ENCODE data around the gene TMEM239.
"Not testable (repeated sequence)": the region's sequence is repeated elsewhere in the genome, so short reads cannot be mapped to it uniquely, and the experiment has no call there.

The TMEM239 gene

DNA sequence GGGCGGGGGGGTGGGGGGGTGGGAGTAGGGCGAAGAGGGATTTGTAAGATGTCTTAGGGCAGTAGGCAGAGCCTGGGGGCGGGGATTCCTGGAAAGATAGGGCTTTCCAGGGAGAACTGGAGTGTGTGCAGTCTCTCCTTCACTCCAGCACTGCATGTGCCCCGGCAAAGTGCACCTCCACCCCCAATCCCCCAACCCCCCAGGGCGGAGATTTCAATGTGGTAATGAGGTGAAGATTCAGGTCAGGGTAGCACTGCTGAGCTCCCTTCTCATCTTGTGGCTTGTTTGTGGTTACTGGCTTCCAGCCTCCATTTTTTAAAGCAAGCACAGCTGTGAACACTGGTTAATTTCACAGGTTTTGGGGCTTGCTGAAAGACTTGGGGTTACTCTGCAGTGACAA is 5.9 kb downstream of the TMEM239 start:
- FAIRE-seq: no peak

DNA sequence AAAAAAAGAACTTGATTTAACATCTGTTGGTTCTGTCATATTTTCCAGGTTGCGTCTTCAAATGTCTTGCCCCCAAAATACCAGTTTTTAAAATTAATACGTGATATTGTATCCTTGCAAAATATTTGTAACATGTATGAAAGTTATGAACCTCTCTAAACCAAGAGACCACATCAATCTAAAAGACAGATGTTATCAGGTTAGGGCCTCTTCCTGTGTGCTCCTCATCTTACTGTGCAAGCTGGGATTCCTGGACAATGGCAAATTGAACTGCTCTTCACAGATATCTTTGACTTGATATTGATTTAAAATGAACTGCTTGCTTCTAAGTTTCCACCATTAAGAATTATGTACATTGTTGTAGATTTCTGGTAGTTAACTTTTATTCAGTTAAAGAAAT is 9.6 kb downstream of the TMEM239 start:
- no peak for FAIRE-seq

DNA sequence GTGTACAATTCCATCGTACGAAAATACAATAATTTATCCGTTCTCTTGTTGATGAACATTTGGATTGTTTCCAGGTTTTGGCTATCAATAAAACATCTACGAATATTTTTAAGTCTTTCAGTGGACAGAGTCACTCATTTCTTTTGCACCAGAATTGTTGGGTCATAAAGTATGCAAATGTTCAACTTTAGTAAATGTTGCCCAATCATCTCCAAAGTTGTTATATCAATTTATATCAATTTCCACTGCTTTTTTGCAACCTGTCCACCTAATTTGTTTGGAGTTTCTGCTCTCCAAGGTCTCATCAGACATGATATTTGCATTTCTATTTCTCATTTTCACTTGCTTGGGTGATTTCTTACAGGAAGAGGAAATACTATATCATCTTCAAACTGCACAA is 10.5 kb downstream of the TMEM239 start:
- FAIRE-seq: no peak

DNA sequence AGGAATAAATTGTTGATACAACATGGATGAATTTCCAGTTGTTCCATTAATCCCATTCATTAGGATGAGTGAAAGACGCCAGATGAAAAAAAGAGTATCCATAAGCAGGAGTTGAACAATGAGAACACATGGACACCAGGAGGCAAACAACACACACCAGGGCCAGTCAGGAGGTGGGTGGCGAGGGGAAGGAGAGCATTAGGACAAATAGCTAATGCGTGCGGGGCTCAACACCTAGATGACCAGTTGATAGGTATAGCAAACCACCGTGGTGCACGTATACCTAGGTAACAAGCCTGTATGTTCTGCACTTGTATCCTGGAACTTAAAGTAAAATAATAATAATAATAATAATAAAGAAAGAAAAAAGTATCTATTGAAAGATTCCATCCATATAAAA is 13.2 kb downstream of the TMEM239 start:
- FAIRE-seq: no peak

DNA sequence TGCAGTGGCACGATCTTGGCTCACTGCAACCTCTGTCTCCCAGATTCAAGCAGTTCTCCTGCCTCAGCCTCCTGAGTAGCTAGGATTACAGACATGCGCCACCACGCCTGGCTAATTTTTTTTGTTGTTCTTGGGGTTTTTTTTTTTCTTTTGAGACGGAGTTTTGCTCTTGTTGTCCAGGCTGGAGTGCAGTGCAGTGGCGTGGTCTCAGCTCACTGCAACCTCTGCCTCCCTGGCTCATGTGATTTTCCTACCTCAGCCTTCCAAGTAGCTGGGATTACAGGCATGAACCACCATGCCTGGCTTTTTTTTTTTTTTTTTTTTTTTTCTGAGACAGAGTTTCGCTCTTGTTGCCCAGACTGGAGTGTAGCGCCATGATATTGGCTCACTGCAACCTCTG is 15.0 kb downstream of the TMEM239 start:
- not testable (repeated sequence) for FAIRE-seq

DNA sequence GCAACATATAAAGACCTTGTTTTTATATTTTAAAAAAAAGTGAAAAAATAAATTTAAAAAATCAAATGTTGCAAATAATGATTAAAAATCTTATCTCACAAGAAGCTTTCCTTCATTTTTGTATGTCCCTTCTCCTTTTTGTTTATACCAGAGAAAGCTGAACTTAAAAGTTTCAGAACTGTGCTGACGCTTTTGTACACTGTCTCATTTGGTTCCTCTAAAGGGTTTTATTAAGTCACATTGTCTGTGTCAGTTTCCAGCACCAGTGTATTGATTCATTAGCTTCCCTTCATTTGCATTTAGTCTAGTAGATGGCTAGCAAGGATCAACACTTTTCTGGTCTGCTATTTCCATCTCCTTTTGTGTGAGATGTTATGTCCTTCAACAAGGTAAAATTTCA is 17.6 kb downstream of the TMEM239 start:
- no peak for FAIRE-seq

DNA sequence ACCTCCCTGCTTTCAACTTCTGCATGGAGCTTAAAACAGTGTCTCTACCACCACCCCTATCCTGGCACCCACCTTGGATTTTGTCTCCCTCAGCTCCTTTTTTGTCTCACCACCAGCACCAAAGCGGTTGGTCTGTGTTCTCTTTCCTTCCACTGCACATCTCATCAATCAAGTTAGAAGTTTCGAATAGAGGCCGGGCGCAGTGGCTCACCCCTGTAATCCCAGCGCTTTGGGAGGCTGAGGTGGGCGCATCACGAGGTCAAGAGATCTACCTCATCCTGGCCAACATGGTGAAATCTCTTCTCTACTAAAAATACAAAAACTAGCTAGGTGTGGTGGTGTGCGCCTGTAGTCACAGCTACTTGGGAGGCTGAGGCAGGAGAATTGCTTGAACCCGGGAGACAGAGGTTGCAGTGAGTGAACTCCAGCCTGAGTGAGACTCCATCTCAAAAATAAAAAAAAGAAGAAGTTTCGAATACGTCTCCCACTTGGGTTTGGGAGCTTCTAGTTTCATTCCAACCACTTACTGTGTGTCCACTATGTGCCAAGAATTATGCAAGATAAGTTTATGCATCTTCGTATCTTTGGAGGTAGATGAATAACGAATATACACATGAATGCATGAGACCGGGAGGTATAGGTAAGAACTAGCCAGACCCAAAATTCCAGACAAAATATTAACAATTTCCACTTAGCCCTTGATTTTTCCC is 18.4 kb downstream of the TMEM239 start:
- no peak for FAIRE-seq

DNA sequence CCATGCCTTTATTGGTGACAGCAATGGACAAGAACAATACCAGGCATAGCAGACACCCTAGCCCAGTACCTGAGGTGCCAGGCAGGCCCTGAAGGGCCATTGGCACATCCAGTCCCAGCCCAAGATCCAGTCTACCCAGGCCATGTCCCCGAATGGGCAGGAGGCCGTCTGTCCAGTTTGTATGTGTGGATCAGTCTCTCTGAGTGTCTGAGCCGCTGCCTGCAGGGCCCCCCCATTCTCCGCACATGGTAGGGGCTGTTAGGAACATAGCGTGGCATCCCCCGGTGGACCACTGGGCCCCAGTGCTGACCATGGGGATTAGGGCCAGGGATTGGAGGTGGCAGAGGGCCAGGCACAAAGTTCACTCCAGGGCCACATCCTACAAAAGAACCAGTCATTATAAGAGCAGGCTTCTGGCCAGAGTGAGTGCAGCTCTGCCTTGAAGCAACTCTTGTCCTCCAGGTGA is 19.2 kb downstream of the TMEM239 start:
- FAIRE-seq: no peak

DNA sequence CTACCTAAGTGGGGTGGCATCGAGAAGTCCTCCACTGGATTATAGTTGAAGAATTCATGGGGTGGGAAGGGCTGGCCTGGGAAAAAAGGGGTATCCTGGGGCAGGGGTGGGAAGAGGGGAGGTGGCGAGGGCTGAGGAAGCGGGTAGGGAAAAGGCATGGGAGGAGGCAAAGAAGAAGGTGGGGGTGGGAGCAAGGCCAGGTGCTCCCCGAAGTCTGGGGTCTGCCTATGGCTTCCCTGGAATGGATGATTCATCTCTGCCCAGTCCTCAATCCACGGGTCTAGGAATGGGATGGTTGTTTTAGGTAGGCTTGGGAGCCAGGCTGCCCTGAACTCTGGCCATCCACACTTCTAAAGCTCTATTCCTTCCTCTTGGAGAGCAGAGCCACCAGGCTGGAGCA is 19.9 kb downstream of the TMEM239 start:
- no peak for FAIRE-seq

DNA sequence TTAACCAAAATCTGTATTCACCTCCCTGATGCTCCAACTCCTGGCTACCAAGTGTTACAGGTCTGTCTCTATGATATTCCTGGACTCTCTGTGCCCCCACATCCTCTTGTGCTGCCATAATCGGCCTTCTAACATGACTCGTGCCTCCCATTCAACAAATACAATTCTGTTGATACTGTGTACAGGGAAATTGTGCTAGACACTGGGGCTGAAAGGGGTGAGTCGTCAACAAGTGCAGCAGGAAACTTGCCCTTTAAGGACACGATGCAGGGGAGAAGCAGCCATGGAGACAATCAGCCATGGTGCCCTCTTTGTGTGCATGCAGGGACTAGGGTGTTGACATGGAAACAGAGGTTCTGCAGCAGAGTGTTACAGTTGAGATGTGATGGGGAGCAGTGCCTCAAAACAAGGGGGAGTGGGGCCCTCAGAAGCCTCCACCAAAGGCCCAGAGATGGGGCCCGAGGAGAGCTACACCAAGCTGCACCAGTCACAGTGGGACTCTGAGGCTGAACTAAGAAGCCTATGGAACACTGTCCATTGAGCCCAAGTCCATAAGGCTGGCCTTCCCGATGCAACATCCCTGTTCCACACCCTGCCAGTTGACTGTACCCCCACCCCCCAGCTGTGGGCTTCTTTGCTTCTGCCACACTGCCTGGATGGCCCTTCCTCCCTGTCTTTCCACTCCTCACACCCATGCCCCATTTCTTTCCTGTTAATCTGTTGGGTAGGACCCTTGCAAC is 21.2 kb downstream of the TMEM239 start:
- FAIRE-seq: no peak

DNA sequence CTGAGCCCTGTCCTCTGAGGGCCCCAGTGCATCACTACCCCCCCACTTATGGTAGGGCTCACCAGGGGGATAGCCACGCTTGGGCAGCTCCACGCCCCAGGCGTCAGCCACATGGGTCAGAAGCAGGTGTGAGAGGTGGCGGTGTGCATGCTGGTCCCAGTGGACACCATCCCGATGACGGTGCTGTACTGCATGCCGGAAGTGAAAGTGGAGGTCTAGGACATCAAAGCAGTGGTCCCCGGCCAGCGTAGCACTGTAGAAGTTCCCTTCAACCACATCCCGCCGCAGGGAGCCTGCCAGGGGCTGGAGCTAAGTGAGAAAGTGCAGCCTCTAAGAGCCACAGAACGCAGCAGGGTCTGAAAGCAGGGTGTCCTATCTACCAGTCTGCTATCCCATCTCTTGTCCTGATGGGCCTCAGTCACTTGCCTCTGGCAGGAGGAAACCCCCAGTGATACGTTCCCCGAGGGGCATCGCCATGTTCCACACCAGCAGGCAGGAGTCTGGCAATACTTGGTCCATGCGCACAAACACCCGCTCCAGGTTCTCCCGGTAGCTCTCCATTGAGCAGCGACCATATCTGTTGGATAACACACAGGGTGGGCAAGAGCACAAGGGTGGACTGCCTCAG is 22.1 kb downstream of the TMEM239 start:
- FAIRE-seq: no peak

DNA sequence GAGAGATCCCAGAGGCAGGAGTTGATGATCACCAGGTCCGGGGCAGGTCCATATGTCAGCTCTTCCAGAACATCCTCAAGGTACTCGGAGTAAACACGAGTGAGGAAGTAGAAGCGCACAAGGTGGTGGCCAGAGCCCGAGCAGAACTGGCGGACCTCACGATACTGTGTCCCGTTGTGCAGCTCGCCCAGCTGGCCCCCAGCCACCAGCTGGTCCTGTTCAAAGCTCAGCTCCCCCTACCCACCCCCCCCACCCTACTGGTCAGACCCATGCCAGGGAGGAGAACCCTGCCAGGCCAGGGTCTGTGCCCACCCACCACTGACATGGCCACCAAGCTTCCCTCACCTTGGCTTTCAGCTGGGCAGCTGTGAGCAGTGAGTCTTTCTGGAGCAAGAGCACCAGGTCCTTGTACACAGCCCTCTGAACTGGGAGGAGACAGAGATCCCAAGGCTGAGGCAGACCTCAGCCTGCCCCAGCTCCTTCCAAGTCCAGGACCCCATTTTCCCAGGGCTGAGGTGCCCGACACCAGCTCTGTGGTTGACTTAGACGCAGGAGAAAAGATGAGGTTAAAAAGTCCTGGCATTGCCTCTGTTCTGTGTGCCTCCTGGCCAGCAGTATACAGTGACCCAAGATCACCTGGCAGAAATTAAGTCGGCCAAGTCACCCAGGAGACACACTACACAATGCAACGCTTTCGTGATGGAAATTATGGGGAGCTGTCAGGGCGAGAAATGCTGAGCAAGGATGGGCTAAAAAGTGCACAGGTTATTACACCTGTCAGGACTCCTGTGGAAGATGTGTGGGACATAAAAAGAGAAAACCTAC is 22.9 kb downstream of the TMEM239 start:
- no peak for FAIRE-seq

DNA sequence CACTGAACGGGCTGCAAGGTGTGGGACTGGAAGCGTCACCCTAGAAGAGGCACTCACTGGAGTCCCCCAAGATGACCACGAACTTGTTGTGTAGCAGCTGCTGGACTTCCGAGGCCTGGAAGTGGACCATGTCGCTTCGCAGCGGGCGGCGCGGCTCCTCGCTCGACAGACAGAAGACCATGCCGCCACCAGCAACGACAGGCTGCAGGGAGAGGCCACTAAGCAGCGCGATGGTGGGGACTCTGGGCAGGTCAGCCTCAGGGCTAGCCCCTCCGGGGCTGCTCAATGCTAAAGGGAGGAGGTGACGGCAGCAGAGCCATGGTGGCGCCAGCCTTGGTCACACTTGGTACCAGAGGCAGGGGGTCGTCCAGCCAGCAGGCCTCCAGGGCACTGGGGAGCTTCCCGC is 23.6 kb downstream of the TMEM239 start:
- no peak for FAIRE-seq

DNA sequence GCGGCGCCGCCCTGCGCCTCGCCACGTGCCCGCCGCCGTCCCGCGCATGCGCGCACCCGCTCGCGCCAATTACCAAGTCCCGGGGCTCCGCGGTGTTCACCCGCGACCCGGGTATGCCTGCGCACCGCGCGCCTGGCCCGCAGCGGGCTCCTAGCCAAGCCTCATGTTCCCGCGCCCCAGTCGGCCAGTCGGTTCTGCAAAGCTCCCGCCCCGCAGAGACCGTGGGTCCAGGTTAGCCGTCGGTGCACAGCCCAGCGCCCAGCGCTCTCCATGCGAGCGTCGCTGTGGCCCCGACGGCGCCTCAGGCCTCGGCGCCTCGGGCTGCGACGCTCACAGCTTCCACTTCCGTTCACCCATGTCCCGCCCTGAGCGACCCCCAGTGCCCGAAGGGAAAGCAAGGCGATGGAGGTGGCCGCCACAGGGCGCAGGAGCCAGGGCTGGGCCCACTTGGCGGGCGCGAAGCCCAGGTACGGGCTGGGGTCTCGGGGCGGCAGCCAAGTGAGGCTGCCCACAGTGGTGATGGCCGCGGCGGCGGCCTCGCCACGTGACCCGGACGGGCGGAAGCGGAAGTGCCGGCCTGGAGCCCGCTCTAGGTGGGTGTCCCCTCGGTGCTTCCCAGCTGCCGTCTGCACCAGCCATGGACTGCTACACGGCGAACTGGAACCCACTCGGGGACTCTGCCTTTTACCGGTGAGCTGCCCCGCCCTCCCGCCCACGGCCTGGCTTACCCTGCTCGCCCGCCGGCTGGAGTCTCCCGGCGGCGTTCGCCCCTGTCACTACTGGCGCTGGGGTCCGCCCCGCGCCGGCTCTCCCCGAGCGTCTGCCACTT is 24.2 kb downstream of the TMEM239 start, which contains the start of the genes PCED1A and VPS16:
Gene PCED1A (minus strand): TSS at position 518 of the 829 bp plus-strand sequence. CDS start 743 bp downstream, outside the sequence.
Gene VPS16 (plus strand): TSS at position 608 of the 829 bp plus-strand sequence. CDS start 30 bp downstream, at position 638.
- FAIRE-seq: no peak

DNA sequence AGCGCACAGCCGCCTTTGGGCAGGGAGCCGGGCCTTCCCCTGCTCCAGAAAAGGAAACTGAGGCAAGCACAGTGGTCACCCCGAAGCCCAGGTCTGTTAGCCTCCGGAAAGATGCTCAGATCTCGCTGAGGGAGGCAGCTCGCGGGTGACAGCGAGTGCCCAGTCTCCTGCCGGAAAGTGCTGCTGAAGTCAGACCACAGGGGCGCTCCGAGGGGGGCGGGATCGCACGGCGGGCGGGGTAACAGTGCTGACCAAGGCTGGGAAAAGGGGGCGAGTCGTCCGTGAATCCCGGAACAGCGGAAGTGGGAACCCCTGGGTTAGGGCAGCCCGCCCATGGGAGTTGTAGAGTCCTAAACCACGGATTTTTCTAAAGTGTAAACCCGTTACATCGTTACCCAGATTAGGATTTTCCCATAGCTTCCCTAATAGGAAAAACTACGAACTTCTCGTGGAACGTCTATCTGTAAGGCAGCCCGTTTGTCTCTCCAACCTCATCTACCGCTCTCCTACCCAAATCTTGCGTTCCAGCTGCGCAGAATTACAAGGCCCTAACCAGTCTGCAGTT is 24.9 kb downstream of the TMEM239 start:
- FAIRE-seq: no peak

DNA sequence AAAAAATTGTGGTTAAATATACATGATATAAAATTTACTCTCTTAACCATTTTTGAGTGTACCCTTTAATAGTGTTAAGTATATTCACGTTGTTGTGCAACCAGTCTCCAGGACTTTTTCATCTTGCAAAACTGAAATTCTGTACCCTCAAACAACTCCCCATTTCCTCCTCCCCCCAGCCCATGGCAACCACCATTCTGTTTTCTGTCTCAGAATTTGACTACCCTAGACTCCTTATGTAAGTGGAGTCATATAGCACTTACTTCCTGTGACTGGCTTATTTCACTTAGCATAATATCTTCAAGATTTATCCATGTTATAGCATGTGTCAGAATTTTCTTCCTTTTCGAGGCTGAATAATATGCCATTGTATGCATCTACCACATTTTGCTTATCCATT is 29.4 kb downstream of the TMEM239 start:
- no peak for FAIRE-seq

DNA sequence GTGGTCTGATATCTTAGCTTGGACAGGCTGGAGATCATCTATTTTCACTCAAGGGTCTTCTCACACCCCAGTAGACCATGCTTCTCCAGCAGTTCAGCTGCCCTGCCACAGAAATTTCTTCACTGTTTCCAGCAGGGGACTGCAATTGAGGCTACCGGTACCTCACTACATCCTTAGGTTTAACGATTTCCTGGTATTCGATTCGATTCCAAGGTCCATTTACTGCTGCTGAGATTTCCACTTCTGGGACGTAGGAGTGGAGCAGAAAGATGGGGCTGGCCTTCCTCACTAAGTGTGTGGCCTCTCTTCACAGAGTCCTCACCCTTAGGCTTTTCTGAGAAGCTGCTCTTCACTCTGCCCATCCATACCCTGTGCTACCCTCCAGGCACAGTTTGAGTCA is 30.5 kb downstream of the TMEM239 start:
- no peak for FAIRE-seq

DNA sequence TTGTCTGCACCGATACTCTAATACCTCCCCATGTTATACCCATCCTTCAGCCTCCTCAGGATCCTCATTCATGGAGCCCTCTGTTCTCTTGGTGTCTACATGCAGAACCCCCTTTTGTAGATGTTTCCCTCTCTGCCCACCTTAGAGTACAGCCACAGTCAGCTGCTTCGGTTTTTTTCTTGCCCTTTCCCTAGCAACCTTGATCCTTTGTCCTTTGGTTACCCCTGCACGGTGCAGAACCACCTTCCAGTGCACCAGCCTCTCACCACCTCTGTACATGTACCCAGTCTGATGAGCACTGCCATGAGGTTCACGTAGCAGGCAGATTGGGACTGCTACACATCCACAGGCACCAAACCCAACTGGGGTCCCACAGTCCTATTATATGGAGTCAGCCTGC is 31.6 kb downstream of the TMEM239 start:
- FAIRE-seq: no peak

DNA sequence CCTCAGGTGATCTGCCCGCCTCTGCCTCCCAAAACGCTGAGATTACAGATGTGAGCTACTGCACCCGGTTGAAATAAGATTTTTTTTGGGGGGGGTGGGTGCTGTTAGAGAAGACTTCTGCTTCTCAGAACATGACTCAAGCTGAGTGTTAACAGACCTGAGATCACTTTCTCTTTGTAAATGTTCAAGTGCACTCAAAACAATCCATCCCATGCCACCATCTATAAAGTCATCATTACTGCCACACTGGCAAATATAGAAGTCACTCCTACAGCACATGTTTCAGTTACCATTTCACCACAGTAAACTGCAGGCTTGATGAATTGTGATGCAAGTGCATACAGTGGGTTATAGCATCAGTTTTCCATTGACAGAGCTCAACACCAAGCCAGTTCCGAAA is 33.4 kb downstream of the TMEM239 start:
- no peak for FAIRE-seq

DNA sequence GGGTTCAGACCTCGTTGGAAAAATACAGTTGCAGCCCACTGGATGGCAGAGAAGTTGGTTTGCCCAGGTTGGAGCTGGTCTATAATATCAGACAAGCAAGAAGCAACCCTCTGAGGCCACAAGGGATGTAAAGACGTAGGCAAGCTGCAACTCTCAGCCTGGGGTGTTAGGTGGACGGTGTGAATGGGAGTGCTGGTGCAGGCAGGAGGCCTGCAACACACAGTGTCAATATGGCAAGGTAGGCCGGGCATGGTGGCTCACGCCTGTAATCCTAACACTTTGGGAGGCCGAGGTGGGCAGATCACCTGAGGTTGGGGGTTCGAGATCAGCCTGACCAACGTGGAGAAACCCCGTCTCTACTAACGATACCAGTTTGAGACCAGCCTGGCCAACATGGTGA is 34.9 kb downstream of the TMEM239 start:
- no peak for FAIRE-seq

DNA sequence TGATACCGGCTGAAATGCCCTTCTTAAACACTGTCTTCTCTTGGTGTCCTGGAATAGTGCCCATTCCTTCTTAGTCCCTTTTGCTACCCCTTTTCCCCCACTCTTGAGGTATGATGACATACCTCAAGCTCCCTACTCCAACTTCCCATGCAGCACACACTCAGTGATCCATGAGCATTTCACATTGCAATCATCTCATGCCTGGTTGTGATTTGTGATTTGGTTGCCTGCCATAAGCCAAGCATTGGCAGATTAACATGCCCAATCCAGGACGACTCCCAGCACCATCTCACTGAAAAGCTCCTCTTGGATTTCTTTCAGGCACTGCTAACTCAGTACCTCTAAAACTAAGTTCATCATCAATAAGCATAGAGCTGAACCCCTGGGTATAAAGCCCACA is 42.4 kb downstream of the TMEM239 start:
- FAIRE-seq: no peak

All from TTC549 (cell line).